ENCODE data around the gene STAMBP.
"Not testable (repeated sequence)": the region's sequence is repeated elsewhere in the genome, so short reads cannot be mapped to it uniquely, and the experiment has no call there.

The STAMBP gene

GRCh38 chr2:73828818-73829570 lies at the start of gene STAMBP:
Gene STAMBP (plus strand): TSS chr2:73828961. CDS start chr2:73830857, 1,896 bp downstream.
- peak; percentile 96 for DNase-seq

GRCh38 chr2:73779467-73780236 lies 49.1 kb upstream of the STAMBP start, which contains the start of gene DUSP11:
Gene DUSP11 (minus strand): TSS chr2:73780103. CDS start chr2:73779974, 129 bp downstream.
- DNase-seq = peak; percentile 95

- no peak for DNase-seq
Observed at GRCh38 chr2:73780237-73780582, 48.6 kb upstream of the STAMBP start.

- DNase-seq = not testable (repeated sequence)
Observed at GRCh38 chr2:73783402-73783801, 45.4 kb upstream of the STAMBP start.

- not testable (repeated sequence) for DNase-seq
Observed at GRCh38 chr2:73783883-73784282, 44.9 kb upstream of the STAMBP start, which contains the start of gene C2orf78. Gene C2orf78 (plus strand): TSS chr2:73784183. CDS start chr2:73784310, 127 bp downstream.

- DNase-seq = no peak
Observed at GRCh38 chr2:73811878-73812277, 16.9 kb upstream of the STAMBP start.

- DNase-seq = no peak
Observed at GRCh38 chr2:73812635-73813034, 16.1 kb upstream of the STAMBP start.

GRCh38 chr2:73818296-73818695 lies 10.5 kb upstream of the STAMBP start:
- DNase-seq = no peak

GRCh38 chr2:73821227-73821626 lies 7.5 kb upstream of the STAMBP start:
- DNase-seq = no peak

GRCh38 chr2:73821669-73822068 lies 7.1 kb upstream of the STAMBP start:
- DNase-seq = no peak

- DNase-seq = no peak
Observed at GRCh38 chr2:73822276-73822675, 6.5 kb upstream of the STAMBP start.

GRCh38 chr2:73822991-73823390 lies 5.8 kb upstream of the STAMBP start:
- DNase-seq = no peak

GRCh38 chr2:73823416-73823815 lies 5.3 kb upstream of the STAMBP start:
- no peak for DNase-seq

GRCh38 chr2:73823916-73824523 lies 4.7 kb upstream of the STAMBP start:
- no peak for DNase-seq

GRCh38 chr2:73825408-73825807 lies 3.4 kb upstream of the STAMBP start:
- DNase-seq = no peak

GRCh38 chr2:73827018-73827417 lies 1.7 kb upstream of the STAMBP start:
- no peak for DNase-seq

GRCh38 chr2:73827660-73828388 lies 937 bp upstream of the STAMBP start:
- no peak for DNase-seq

- no peak for DNase-seq
Observed at GRCh38 chr2:73828389-73828817, 358 bp upstream of the STAMBP start.

GRCh38 chr2:73830871-73831401 lies 2.2 kb downstream of the STAMBP start:
- no peak for DNase-seq

GRCh38 chr2:73832930-73833329 lies 4.2 kb downstream of the STAMBP start:
- no peak for DNase-seq

- DNase-seq = no peak
Observed at GRCh38 chr2:73836141-73836943, 7.6 kb downstream of the STAMBP start.

Measured in left hindlimb (tissue), 1 donor.